Measurements from ENCODE around the gene BRMS1.

DNA sequence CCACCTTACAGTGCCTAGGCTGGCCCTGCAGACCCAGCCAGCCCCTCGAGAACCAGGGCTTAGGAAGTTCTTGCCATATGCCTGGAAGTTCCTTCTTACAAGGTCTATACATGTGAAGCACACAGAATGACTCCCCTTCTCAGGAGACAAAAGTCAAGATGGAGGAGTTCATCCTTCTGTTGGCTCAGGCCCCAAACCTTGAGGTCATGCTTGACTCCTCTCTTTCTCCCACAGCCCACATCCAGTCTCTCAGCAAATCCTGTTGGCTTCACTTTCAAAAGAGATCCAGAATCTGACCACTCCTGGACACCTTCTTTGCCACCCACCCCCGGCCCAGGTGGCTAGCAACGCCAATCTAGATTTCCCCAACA is 26.3 kb downstream of the BRMS1 start:
- no peak for TF ChIP-seq CTCF (IDR thresholded peaks at IDR 0.05; ENCODE audit: low read depth, low read length, missing input control)
- TF ChIP-seq, protein P1, sequence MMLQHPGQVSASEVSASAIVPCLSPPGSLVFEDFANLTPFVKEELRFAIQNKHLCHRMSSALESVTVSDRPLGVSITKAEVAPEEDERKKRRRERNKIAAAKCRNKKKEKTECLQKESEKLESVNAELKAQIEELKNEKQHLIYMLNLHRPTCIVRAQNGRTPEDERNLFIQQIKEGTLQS (IDR thresholded peaks at IDR 0.05) = no peak
- TF ChIP-seq, protein P2, sequence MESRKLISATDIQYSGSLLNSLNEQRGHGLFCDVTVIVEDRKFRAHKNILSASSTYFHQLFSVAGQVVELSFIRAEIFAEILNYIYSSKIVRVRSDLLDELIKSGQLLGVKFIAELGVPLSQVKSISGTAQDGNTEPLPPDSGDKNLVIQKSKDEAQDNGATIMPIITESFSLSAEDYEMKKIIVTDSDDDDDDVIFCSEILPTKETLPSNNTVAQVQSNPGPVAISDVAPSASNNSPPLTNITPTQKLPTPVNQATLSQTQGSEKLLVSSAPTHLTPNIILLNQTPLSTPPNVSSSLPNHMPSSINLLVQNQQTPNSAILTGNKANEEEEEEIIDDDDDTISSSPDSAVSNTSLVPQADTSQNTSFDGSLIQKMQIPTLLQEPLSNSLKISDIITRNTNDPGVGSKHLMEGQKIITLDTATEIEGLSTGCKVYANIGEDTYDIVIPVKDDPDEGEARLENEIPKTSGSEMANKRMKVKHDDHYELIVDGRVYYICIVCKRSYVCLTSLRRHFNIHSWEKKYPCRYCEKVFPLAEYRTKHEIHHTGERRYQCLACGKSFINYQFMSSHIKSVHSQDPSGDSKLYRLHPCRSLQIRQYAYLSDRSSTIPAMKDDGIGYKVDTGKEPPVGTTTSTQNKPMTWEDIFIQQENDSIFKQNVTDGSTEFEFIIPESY (IDR thresholded peaks at IDR 0.05) = no peak
- TF ChIP-seq NR2F2 (IDR thresholded peaks at IDR 0.05) = no peak
- TF ChIP-seq JUND (IDR thresholded peaks at IDR 0.05) = no peak
- TF ChIP-seq YY1 (IDR thresholded peaks at IDR 0.05) = no peak
- no peak for TF ChIP-seq REST (IDR thresholded peaks at IDR 0.05)
- TF ChIP-seq EGR1 (IDR thresholded peaks at IDR 0.05; ENCODE audit: low read depth in 2 of 2) = no peak
- TF ChIP-seq, protein P3, sequence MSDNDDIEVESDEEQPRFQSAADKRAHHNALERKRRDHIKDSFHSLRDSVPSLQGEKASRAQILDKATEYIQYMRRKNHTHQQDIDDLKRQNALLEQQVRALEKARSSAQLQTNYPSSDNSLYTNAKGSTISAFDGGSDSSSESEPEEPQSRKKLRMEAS (IDR thresholded peaks at IDR 0.05) = no peak
